GM19328 (cell line): ENCODE results near the gene VDAC1.

Source experiments
- ATAC-seq: cut with Tn5 transposase; IDR thresholded peaks from one replicate; pipeline ENCODE4 v1.9.1; 2021; ENCODE audit warnings: mild to moderate bottlenecking, moderate library complexity; ENCODE audit not compliant: unreplicated experiment

VDAC1 gene

DNA sequence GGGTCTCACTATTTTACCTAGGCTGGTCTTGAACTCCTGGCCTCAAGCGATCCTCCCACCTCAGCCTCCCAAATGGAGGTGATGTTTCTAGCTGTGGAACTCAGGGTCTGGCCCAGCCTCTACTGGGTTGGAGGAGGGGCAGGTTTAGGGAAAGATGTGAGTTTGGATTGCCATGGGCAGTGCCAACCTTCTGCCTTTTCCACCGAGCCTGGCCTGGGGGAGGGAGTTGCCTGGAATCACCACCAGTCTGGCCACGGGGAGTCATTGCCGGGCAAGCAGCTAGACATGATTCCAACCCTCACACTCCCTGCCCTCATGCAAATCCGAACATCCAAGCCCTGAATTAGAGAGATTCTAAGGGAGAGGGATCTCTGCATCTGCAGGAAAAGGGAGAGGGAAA lies 21.0 kb upstream of the VDAC1 start:
- no peak for ATAC-seq

DNA sequence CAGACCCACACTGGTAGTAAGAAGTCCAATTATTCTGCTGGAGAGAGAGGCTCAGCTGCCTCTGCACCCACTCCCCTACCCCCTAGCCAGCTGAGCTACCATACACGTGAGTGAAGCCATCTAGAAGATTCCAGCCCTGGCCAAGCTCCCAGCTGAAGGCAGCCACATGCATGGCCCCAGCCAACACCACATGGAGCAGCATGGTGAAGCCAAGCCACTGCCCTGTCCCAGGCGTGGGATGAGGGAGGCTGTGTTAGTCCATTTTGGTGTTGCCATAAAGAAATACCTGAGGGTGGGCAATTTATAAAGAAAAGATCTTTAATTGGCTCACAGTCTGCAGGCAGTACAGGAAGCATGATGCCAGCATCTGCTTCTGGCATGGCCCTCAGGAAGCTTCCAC lies 20.0 kb upstream of the VDAC1 start:
- no peak for ATAC-seq

DNA sequence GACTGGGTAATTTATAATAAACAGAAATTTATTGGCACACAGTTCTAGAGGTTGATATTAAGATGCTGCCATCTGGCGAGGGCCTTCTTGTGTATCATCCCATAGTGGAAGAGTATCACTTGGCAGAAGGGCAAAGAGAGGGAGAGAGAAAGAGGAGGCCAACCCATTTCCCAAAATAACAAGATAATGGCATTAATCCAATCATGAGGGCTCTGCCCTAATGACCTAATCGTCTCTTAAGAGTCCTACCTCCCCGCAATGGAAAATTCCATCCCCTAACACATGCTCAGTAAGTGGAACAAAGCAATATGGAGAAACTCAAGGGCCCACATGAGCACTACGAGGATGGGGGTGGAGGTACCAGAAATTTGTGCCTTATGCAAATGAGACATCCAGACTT lies 17.6 kb upstream of the VDAC1 start:
- no peak for ATAC-seq

DNA sequence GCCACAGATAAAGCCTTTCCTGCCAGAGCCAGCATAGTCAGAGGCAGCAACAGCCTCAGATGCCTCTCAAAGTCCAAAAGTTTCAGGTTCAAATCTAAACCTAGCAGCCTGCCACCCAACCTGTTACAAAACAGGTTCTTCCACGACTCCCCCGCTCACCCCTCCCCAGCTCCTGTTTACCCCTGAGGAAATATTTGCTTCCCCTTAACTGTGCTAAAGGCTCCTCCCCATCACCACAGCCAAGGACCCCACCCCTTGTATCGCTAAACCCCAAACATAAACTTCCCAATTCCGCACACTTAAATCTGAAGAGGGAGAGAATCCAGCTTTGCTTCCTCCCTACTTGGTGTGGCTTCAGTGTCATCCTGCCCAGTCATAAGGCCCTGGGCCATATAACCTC lies 15.4 kb upstream of the VDAC1 start:
- no peak for ATAC-seq

DNA sequence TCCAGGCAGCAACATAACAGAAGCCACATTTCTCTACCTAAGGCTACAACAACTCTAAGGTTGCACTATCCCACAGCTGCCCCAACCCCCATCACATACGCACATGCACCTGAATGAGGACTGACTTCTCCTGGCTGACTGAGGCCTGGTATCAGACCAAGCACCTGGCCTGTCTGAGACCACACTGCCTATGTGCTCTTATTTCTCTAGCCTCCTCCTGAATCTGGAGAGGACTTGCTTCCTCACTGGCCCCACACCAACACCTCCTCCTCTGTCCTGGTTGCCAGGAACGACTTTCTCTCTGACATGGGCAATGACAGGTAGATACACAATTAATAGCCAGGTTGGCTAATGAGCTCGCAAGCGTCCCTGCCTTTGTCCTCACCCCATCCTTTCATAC lies 14.9 kb upstream of the VDAC1 start:
- no peak for ATAC-seq

DNA sequence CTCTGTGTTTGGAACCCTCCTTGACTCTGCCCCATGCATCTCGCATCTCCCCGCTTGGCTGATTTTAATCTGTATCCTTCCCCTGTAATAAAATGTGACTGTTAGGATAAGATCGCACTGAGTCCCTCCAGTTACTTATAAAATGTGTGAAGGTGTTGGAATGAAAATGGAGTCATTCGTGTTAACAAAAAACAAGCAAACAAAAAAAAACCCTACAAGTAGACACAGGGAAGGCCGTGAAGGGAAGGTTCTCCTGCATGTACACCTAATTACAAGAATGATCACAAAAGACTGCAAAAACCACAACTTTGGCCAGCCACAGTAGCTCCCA lies 14.2 kb upstream of the VDAC1 start:
- ATAC-seq, result no peak

DNA sequence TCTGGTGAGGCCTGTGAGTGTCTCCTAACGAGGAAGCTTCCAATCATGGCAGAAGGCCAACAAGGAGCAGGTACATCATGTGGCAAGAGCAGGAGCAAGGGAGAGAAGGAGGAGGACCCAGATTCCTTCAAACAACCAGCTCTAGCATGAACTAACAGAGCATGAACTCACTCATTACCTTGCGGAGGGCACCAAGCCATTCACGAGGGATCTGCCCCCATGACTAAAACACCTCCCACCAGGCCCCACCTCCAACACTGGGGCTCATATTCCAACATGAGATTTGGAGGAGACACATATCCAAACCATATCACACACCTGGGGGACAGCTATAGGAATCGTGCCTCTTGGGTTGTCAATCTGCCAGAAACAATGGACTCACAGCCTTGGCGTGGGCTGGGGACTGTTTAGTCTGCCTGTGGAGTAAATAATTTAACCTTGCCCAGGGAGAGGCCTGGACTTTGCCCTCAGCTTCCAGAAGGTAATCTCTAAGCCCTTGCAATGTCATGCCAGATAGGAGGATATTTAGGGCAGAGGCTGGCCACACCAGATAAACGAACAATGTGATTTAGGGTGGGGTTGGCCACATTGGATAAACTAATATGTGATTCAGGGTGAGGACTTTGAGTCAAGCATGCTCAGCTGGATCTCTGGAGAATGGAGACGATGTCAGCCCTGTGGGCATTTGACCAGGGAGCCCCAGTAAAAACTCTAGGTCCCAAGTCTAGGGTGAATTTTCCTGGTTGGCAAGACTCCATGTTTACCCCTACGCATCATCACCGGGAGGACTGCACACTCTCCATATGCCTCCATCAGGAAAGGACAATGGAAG lies 13.6 kb upstream of the VDAC1 start:
- ATAC-seq, result no peak

DNA sequence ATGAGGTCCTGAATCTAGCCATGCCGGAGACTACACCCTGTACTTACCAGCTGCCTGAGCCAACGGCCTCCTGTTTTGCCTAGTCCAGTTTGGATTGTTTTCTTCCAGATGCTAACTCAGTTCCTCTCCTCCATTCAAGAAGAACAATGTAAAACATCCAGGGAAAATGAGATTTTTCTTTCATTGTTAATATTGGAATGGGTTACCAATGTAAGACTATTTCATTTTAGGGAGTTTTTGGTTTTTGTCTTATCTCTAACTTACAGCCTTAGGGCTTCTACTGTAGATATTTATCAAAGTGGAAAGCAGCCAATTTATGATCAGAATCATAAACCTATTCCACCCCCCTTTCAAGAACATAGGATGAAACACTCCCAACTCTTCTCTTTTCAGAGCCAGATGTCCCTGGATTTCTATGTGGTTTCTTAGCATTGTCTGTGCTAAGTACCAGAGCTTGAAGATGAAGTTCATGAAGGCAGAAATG lies 3.5 kb upstream of the VDAC1 start:
- no peak for ATAC-seq

DNA sequence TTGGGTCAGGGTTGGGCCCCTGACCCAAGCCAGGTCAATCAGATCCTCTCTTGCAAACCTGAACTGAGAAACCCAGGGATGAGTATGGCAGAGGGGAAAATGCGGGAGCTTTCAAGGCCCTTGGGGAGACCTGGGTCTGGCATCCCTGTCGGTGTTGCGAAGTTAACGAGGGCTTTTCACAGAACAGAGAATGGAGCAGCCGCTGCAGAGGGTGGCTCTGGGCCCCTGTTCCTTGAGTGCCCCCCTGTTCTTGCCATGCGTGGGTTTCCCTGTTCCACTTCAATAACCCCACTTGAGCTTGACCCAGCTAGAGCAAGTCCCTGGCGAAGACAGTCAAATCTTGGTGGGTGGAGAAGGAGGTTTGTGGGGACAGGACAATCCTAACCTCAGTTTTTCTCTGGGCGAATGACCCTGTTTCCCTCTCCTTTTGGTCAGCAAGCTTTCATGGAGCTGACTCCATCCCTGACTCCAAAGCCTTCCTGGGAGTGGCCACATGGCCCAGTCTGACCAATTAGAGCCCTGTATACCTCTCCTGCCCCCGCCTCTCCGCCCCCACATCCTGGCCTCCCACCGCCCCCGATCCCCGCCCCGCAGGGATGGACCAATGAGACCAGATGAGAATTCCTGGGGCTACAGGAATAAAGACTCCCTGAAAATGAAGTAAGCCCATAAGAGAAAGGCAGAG lies 2.9 kb upstream of the VDAC1 start:
- no peak for ATAC-seq

DNA sequence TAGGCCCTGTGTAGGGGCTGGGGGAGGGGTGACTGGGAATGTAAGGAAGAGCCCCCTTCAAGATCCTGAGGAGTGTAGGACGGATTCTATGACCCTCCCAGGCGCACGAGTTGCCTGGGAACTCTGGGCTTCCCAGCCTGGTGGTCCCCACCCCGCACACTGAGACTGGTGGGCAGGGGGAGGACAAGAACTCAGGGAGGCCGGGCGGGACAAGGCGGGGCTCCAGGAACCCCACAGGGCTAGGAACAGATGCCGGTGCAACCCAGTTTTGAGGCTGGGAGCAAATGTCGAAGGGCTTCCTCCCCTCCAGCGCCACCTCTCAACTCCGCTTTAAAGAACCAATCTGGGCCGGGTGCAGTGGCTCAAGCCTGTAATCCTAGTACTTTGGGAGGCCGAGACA lies 1.3 kb upstream of the VDAC1 start:
- ATAC-seq, result no peak

DNA sequence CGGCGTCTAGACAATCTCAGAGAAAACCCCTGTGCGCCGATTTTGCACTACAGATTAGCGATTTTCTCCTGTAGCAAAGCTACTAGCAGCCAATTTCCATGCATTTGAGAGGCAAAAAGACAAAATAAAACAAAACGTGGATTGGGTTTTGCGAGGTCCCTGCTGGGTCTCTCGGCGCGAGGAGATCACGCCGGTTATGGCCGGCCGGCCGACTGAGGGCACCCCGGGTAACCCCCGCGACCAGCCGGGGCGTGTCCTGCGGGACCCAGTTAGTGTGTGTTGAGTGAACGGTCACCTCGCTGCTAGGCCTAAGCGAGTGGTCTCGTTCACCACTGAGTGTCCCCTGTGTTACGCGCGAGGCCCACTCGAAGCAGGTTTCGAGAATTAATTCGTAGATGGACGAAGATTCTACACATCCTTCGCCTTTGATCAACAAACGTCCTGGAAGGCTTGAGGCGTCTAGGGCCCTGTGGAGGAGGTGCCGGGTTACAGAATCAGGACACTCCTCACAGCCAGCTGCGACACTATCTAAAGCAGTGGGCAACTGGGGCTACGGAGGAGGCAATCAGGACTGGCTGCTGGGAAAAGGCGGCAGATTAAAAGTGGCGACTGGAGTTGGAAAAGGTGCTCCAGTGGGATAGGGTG lies 764 bp upstream of the VDAC1 start:
- no peak for ATAC-seq

DNA sequence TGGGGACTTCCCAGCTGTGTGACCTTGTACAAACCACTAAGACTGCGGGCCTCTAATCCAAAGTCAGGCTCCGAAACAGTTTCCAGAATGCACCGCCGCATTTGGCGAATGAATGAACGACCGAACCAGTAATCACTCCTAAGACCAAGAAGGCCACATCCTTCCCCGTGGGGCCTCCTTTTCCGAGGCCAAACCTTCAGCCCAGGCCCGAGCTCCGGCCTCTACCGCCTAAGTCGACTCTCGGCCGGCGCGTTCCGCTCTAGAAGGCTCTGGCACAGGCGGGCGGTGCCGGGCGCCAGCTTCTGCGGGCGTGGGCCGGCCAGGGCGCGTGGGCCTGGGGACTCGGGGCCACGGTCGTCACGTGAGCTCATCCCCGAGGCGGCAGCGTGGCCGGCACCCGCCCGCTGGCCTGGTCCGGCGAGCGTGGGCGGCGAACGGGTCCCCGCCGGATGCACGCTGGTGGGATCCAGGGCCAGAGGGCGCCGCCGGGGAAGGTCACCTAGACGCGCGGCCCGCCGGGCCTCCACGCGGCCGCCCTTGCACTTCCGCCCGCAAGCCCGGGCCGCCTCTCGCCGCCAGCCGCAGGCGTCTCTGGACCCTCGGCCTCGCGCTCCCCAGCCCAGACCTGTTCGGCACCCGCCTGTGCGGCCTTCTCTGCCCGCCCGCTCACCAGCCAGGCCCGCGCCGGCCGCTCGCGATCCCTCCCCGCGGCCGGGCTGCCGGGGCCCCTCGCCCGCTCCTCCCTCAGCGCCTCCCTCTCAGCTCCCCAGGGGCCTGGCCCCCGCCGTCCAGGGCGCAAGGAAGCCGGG lies 754 bp downstream of the VDAC1 start:
- ATAC-seq, result peak; percentile 33

DNA sequence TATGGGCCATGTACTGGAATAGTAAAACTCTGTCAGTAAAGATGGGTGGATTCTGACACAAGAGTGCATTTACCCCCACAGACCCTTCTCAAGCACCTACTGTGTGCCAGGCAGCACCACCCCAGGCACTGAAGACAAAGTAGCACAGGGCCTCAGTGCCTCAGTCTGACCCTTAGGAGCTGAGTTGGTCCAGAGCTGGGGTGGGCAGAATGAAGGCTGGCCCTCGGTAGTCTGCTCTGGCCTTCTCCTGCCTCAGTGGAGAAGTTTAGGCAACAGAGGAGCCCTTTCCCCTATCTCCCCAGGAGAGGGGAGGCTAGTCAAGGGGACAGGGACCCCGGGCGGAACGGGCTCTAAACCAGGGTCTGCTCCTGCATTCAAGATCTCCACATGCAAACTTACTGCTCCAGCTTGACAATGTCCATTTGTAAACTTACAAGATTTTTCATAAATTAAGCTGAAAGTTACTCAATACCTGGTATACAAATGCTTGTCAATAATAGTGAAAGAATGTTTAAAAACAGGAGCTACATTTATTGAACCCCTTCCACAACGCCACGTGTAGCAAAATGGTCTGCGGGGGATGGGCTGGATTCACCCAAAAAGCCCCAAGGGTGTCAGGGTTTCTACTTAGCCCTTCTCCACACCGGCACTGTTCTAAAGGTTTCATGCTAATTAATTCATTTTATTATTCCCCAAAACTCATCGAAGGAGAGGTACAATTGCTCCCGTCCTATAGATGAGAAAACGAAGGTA lies 1.5 kb downstream of the VDAC1 start:
- ATAC-seq, result no peak

DNA sequence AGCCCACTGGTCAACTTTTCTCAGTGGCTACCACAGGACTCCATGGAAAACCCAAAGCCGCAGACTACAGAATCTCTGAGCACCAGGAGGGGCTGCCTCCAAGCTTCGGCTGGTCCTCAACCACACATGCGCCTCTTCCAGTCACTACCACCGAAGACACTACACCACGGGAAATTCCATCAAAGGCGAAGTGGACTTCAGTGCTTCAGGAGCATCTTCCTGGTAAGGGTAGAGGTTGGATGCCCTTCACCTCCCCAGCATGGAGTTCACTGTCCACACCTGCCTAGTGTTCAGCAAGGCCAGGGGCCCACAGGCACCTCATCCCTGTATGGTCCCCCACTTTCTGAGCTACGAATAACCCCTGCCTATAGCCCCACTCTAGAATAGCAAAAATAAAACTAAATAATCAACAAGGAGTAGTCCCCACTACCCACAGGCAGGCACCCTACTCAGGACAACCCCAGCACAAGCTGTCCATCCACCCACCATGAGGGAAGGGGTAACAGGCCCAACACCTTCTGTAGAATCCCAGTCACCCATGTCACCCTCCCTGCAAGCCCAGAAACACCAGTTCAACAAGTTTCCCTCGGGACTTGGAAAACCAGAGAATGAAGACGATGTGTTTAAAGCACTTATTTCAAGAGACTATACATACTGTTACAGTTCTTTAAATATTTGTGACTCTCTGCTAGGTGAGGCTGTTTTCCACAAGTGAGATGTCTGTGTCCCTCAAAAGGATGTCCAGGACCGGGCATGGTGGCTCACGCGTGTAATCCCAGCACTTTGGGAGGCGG lies 2.6 kb downstream of the VDAC1 start:
- no peak for ATAC-seq

DNA sequence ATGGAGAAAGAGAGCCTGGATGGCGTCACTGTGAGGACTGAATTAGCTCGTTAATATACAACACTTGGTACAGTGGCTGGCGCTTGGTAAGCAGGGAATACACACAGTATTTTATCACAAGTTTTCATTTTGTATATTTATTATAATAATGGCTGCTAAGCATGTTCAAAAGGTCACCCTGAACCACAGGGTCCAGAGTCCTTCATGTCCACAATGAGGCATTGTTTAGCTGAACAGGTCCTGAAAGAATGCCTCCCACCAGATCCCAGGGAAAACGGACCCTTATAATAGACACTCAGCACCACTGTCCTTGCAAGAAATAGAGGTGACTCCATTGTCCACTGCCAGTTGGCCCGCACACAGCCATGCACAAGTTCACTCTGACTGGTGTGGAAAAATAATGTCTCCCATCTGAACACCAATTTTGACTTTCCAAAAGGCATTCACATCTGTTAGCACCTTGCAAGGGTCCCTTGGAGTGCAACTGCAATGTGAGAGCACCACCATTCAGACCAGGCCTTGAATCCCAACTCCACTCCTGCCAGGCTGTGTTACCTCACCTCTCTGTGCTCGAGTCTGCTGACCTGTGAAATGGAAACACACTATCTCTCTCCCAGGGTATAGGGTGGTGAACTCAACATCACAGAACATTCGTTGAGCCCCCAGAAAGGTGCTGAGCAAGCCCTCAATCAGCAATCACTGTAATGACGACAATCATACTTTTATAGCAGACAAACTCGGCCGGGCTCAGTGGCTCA lies 3.9 kb downstream of the VDAC1 start:
- ATAC-seq, result no peak

DNA sequence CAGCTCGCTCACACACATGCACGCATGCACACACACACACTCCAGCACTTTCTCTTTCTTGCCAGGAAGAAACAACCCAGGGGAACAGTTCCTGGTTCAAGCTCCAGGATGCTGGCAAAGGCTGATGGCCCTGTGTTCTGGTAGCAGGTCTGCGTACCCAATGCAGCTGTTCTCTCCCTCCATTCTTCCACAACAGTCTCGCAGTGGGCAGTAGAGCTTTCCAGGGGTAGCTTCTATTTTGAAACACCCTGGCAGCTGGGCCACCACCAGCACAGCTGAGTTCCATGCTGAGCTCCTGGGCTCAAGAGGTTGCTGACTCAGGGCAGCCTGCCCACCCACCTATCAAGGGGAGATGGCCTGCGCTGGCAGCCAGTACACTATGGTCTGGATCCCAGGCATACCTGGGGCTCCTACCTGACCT lies 4.7 kb downstream of the VDAC1 start:
- ATAC-seq, result no peak

DNA sequence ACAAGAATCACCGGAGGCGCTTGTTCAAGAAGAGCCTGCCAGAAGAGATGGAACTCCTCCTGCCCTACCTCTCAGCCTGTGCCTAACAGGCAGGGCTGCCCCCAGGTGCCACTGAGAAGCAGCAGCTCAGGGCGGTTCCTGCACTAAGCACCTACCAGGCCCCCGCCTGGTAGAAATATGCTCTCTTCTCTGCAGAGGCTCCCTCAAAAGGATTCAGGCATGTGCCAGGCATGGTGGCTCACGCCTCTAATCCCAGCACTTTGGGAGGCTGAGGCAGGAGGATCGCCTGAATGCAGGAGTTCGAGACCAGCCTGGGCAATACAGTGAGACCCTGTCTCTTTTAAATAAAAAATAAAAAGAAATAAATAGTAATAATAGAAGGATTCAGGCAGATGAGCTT lies 6.0 kb downstream of the VDAC1 start:
- no peak for ATAC-seq

DNA sequence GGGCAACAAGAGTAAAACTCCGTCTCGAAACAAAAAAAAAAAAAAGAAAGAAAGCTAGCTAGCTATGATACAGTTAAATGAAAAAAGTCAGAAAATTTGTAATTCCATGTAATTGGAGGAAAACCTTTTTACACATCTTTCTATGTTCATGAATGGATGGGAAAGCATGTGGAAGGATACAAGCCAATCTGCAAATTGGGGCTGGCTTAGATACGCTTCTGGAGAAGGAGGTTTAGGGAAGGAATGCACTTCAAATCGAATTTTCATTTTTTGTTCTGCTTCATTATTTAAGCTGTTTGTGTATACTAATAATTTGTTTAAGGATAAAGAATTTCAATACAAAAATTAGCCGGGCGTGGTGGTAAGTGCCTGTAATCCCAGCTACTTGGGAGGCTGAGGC lies 6.7 kb downstream of the VDAC1 start:
- ATAC-seq, result no peak

DNA sequence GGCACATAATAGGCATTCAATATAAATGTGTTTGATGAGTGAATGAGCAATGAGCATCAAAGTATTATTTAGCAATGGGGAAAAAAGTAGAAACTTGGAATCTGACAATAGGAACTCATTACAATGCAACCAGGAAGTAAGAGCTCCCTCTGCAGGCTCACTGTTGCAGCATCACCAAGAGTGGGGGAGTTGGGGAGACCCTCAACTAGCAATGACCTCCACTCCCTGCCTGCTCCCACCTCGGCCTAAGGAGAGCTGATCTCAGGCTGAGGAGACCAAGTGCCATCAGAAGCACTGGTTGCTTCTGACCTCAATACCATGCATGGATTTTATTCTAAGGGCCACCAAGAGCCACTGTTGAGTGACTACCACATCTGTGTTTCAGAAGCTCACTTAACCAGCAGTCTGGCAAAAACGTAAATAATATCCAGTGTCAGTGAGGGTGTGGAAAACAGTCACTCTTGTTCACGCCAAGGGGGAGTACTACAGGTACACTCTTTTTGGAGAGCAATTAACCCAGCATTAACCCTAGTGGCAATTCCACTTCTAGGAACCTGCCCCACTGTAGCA lies 8.0 kb downstream of the VDAC1 start:
- no peak for ATAC-seq
